CD4-positive, alpha-beta T cell treated with Interferon gamma for 1 hour (primary cell): ENCODE measurements around the gene EPC1.
"Not testable (repeated sequence)": the region's sequence is repeated elsewhere in the genome, so short reads cannot be mapped to it uniquely, and the experiment has no call there.

ENCODE experiments used
- DNase-seq: peaks from one replicate; pipeline ENCODE4 v3.0.0-alpha.2; 2020

EPC1 gene

DNA sequence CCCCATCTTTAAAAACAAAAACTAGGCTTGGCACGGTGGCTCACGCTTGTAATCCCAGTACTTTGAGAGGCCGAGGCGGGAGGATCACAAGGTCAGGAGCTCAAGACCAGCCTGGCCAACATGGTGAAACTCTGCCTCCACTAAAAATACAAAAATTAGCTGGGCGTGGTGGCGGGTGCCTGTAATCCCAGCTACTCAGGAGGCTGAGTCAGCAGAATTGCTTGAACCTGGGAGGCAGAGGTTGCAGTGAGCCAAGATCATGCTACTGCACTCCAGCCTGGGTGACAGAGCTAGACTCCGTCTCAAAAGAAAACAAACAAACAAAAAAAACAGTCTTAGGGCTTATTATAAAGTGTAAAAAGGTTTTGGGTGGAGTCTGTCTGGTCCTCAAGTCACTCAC is 117.2 kb downstream of the EPC1 start:
- not testable (repeated sequence) for DNase-seq

DNA sequence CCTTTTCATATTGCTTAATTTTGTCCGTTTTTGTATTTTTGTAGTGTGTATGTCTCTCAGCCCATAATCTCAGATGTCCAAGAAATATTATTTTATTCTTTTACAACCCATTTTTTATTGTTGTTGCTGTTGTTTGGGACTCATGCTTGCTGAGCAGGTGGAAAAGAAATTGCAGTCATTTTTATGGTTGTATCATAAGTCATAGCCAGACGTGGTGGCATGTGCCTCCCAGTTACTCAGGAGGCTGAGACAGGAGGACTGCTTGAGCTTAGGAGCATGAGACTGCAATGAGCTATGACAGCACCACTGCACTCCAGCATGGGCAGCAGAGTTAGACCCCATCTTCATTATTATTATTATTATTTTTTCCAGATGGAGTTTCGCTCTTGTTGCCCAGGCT is 117.8 kb downstream of the EPC1 start:
- DNase-seq, result no peak

- no peak for DNase-seq
Observed at GRCh38 chr10:32227802-32228201, 119.2 kb downstream of the EPC1 start.

- DNase-seq, result no peak
Observed at GRCh38 chr10:32226624-32227023, 120.3 kb downstream of the EPC1 start.

DNA sequence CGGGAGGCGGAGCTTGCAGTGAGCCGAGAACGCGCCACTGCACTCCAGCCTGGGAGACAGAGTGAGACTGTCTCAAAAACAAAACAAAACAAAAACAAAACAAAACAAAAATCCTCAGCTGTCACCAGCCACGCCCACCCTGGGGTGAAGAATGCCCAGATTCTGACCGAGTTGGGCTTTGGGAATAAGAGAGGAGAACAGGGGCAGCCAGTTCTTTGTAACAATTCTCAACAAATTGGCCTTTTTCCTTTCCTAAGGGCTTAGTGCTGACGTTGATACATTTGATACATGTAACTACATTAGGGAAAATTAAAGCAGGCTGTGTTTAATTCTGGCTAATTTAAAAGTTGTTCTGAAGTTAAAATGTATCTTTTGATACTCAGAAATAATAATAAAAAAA is 121.0 kb downstream of the EPC1 start:
- DNase-seq, result no peak

DNA sequence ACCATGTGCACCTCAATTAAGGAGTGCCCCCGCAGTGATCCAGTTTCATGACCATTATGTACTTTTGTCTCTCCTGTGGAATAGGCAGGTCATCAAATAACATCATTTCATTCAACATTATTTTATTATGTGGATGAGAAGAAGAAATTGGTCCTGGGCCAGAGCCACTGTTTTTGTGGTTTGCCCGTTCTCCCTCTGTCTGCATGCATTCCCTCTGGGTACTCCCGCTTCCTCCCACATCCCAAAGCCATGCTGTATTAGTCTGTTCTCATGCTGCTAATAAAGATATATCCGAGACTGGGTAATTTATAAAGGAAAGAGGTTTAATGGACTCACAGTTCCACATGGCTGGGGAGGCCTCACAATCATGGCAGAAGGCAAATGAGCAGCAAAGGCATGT is 124.6 kb downstream of the EPC1 start:
- DNase-seq, result not testable (repeated sequence)

- DNase-seq, result not testable (repeated sequence)
Observed at GRCh38 chr10:32219156-32219555, 127.8 kb downstream of the EPC1 start.

- not testable (repeated sequence) for DNase-seq
Observed at GRCh38 chr10:32218206-32219044, 128.5 kb downstream of the EPC1 start.
